Activated naive CD8-positive, alpha-beta T cell (primary cell): ENCODE measurements around the gene PLB1.

Experiments
- H3K27ac Mint-ChIP-seq: one replicate; pipeline ENCODE4 v1.8.0; 2021; ENCODE audit warnings: mixed read lengths
- H3K27me3 Mint-ChIP-seq: one replicate; pipeline ENCODE4 v1.8.0; 2021; ENCODE audit warnings: mixed read lengths
- H3K36me3 Mint-ChIP-seq: one replicate; pipeline ENCODE4 v1.8.0; 2021; ENCODE audit warnings: mixed read lengths
- H3K4me1 Mint-ChIP-seq: one replicate; pipeline ENCODE4 v1.8.0; 2021; ENCODE audit warnings: low read depth, mixed read lengths
- H3K4me3 Mint-ChIP-seq: one replicate; pipeline ENCODE4 v1.8.0; 2021; ENCODE audit warnings: mild to moderate bottlenecking, mixed read lengths
- H3K9me3 Mint-ChIP-seq: one replicate; pipeline ENCODE4 v1.8.0; 2021; ENCODE audit warnings: low read depth, mixed read lengths

PLB1 gene

DNA sequence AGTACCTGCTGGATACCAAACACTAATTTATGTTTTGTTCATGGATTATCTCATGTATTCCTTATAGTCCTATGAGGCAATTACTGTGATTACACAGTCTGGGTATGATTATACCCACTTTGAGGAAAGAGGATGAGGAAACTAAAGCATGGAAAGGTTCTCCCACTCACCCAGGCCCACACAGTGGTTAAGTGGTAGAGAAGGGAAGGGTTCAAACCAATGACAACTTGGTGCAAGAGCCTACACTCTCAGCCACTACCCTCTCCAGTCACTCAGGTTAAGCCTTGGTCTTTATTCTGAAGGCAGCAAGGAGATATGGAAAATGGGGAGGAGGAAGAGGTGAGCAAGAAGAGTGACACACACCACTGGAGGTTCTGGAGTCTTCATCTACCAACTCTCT is 191.3 kb downstream of the PLB1 start:
- Mint-ChIP-seq H3K27ac (no peak overlapping the region), H3K4me1 (peaks cover 6% of the 10 kb centered on the region)

DNA sequence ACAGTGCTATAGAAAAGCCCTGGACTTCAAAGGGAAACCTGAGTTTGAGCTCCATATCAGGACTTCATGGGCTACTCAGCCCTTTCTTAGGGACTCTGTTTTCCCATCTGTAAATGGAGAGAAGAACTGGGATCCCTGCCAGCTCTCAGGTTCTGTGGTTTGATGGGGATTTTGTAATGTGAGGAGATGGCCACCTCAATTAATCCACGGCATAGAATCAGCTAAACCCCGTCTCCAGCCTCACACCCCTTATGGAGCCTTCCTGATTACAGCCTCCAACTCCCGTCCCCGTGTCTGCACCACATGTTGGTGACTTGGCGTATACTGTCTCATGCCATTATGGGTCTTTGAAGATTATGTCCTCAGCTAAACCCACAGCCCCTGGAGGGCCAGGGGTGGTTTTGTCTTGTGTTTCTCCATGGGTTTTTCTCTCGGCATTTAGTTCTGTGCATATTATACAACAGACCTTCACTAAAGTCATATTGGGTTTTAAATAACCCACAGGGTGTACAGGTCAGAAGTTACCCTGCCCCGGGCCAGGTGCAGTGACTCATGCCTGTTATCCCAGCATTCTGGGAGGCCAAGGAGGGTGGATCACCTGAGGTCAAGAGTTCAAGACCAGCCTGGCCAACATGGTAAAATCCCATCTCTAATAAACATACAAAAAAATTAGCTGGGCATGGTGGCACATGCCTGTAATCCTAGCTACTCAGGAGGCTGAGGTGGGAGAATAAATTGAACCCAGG is 192.0 kb downstream of the PLB1 start:
- Mint-ChIP-seq H3K27ac (no peak overlapping the region), H3K4me3 (no peak overlapping the region), H3K36me3 (peaks cover 3% of the 10 kb centered on the region), H3K9me3 (no peaks in the 10 kb centered on the region), H3K4me1 (peaks cover 6% of the 10 kb centered on the region), H3K27me3 (no peaks in the 10 kb centered on the region)

More for the DNA sequence above, 191.3 kb downstream of the PLB1 start:
- H3K9me3 Mint-ChIP-seq: no peaks in the 10 kb centered on the region
- H3K4me3 Mint-ChIP-seq: no peak overlapping the region
- H3K27me3 Mint-ChIP-seq: no peaks in the 10 kb centered on the region
- peaks cover 3% of the 10 kb centered on the region for H3K36me3 Mint-ChIP-seq

DNA sequence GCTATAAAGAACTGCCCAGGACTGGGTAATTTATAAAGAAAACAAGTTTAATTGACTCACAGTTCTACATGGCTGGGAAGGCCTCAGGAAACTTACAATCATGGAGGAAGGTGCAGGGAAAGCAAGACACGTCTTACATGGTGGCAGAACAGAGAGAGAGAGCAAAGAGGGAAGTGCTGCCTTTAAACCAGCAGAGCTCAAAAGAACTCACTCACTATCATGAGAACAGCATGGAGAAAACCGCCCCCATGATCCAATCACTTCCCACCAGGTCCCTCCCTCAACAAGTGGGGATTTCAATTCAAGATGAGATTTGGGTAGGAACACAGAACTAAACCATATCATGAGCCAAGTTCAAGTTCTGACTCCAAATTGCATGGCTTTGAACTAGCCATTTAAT is 193.0 kb downstream of the PLB1 start:
- Mint-ChIP-seq H3K9me3 (no peaks in the 10 kb centered on the region), H3K36me3 (peaks cover 3% of the 10 kb centered on the region), H3K27ac (no peak overlapping the region), H3K4me1 (peaks cover 6% of the 10 kb centered on the region), H3K27me3 (no peaks in the 10 kb centered on the region), H3K4me3 (no peak overlapping the region)

DNA sequence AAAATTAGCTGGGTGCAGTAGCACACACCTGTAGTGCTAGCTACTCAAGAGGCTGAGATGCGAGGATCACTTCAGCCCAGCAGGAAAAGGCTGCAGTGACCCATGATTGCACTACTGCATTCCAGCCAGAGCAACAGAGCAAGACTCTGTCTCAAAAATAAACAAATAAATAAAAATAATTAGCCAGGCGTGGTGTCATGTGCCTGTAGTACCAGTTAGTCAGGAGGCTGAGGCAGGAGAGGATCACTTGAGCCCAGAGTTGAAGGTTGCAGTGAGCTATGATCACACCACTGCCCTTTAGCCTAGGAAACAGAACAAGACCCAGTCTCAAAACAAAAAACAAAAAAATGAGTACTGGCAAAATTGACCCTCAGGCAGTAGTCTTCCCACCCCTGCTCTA is 193.9 kb downstream of the PLB1 start:
- no peaks in the 10 kb centered on the region for H3K27me3 Mint-ChIP-seq

DNA sequence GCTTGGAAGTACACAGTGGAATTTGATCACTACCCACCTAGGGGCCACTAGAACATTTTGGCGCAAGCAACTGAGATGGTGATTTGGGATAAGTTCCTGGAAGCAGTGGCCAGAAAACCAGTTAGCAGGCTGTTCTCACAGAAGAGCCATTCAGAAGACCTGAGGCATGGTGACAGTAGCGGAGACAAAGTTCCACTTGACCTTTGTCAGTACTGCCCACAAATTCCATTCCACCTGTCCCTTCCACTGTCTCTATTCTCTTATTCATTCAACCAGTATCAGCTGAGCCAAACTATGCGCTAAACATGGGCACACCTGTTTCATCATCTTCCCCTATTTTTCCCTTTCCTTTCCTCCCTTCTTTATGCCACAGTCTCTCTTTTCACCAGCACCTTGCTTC is 196.6 kb downstream of the PLB1 start:
- H3K9me3 Mint-ChIP-seq: no peaks in the 10 kb centered on the region
- H3K27me3 Mint-ChIP-seq: no peaks in the 10 kb centered on the region
- no peak overlapping the region for H3K4me3 Mint-ChIP-seq
- no peaks in the 10 kb centered on the region for H3K4me1 Mint-ChIP-seq
- H3K36me3 Mint-ChIP-seq: no peaks in the 10 kb centered on the region
- no peak overlapping the region for H3K27ac Mint-ChIP-seq

More for the DNA sequence above, 193.9 kb downstream of the PLB1 start:
- no peaks in the 10 kb centered on the region for H3K9me3 Mint-ChIP-seq
- H3K36me3 Mint-ChIP-seq: peaks cover 3% of the 10 kb centered on the region
- H3K4me3 Mint-ChIP-seq: no peak overlapping the region
- H3K27ac Mint-ChIP-seq: no peak overlapping the region
- peaks cover 5% of the 10 kb centered on the region for H3K4me1 Mint-ChIP-seq

DNA sequence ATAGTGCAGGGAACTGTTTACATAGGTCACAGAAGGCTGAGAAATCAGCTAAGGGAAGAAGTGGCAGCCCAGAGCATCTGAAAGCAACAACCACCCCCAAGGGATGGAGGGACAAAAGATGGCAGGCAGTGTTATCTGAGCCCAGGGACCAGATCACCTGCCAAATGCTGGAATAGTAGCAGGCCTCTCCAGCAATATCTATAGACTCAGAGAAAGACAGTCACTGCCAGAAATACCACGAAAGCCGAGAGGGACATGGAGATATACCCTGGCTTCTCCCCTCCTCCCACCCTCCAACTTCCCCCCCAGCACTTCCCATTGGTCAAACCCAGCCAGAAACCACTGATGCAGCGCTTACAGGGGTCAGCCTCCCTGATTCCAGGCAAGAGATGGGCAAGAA is 197.4 kb downstream of the PLB1 start:
- H3K27me3 Mint-ChIP-seq: no peaks in the 10 kb centered on the region
- no peaks in the 10 kb centered on the region for H3K36me3 Mint-ChIP-seq
- no peaks in the 10 kb centered on the region for H3K4me1 Mint-ChIP-seq
- H3K27ac Mint-ChIP-seq: no peak overlapping the region
- no peak overlapping the region for H3K4me3 Mint-ChIP-seq
- no peaks in the 10 kb centered on the region for H3K9me3 Mint-ChIP-seq
